Subcutaneous abdominal adipose tissue (tissue), 5 donors: Measurements from ENCODE around the gene FITM1.

Experiments used
- H3K27ac ChIP-seq: one replicate; pipeline ENCODE4 v1.7.0; 2013; ENCODE audit warnings: low read depth, mild to moderate bottlenecking, inconsistent platforms, low read length, moderate library complexity
- H3K27me3 ChIP-seq, 5 donors: one replicate each; pipeline ENCODE4 v1.7.0; 2013; ENCODE audit warnings: low read length in 5 of 5, inconsistent platforms in 1 of 5; ENCODE audit not compliant: control insufficient read depth in 5 of 5, insufficient read depth in 4 of 5
- H3K36me3 ChIP-seq, 5 donors: one replicate each; pipeline ENCODE4 v1.7.0; 2013; ENCODE audit warnings: low read length in 5 of 5; ENCODE audit not compliant: control insufficient read depth in 5 of 5, insufficient read depth in 5 of 5
- H3K4me1 ChIP-seq, 5 donors: one replicate each; pipeline ENCODE4 v1.7.0; 2013; ENCODE audit warnings: low read length in 5 of 5, mild to moderate bottlenecking in 3 of 5, moderate library complexity in 1 of 5; ENCODE audit not compliant: control insufficient read depth in 5 of 5, insufficient read depth in 5 of 5
- H3K4me3 ChIP-seq, 5 donors: one replicate each; pipeline ENCODE4 v1.7.0; 2013; ENCODE audit warnings: low read length in 5 of 5, low read depth in 1 of 5
- H3K9ac ChIP-seq, 5 donors: one replicate each; pipeline ENCODE4 v1.7.0; 2013; ENCODE audit warnings: low read length in 5 of 5, mild to moderate bottlenecking in 4 of 5, moderate library complexity in 3 of 5
- H3K9me3 ChIP-seq, 5 donors: one replicate each; pipeline ENCODE4 v1.7.0; 2013; ENCODE audit warnings: low read length in 5 of 5; ENCODE audit not compliant: control insufficient read depth in 5 of 5
- donor health status: healthy.
- donor health status: healthy.
- donor health status: healthy.
- donor health status: healthy.
- donor health status: healthy.

Gene FITM1

GRCh38 chr14:24116128-24116814, 14.2 kb upstream of the FITM1 start:
- peaks cover 0 to 42% (median 37%) of the 10 kb centered on the region in 5 donors for H3K36me3 ChIP-seq
- H3K9me3 ChIP-seq, result no peaks in the 10 kb centered on the region
- no peaks in the 10 kb centered on the region for H3K27me3 ChIP-seq
- peaks cover 4 to 33% (median 27%) of the 10 kb centered on the region in 5 donors for H3K4me1 ChIP-seq
- H3K27ac ChIP-seq, result no peak overlapping the region
- H3K4me3 ChIP-seq, result peak overlapping the region in 4 of 5 donors; percentile 22 to 96 (median 92)
- H3K9ac ChIP-seq, result peak overlapping the region in 1 of 5 donors; percentile 88

DNA sequence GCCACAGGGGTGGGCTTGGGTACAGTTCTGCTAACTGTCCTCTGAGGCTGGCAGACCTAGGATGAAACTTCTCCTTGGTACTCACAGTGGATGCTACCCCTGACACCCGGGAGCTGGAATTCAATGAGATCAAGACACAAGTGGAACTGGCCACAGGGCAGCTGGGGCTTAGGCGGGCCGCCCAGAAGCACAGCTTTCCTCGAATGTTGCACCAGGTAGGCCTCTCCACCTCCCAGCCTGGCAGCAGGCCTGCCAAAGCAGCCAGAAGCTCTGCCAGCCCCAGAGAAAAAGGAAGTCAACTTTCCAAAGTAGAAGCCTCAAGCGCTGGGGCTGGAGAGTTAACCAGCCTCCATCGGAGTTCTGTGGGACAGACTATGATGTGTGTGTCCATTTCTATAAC, 13.3 kb upstream of the FITM1 start:
- no peak overlapping the region for H3K27ac ChIP-seq
- H3K9me3 ChIP-seq, result no peaks in the 10 kb centered on the region
- H3K4me3 ChIP-seq, result no peak overlapping the region
- peaks cover 0 to 51% (median 44%) of the 10 kb centered on the region in 5 donors for H3K36me3 ChIP-seq
- H3K9ac ChIP-seq, result no peak overlapping the region
- peaks cover 4 to 33% (median 27%) of the 10 kb centered on the region in 5 donors for H3K4me1 ChIP-seq
- H3K27me3 ChIP-seq, result no peaks in the 10 kb centered on the region

DNA sequence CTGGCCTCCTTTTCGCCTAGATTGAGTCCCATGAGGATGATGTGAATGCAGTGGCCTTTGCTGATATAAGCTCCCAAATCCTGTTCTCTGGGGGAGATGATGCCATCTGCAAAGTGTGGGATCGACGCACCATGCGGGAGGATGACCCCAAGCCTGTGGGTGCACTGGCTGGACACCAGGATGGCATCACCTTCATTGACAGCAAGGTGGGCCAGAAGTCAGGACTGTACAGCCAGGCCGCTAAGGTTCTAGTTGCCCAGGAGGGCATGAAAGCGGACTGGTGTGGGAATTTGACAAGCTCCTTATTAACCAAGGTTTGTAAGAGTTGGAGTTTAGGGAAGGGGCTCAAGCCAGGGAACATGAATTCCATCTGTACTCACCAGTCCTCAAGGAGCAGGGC, 10.8 kb upstream of the FITM1 start:
- Histone ChIP-seq H3K9ac (no peak overlapping the region), H3K27me3 (no peaks in the 10 kb centered on the region), H3K36me3 (peaks cover 0 to 71% (median 64%) of the 10 kb centered on the region in 5 donors), H3K9me3 (no peaks in the 10 kb centered on the region), H3K4me1 (peaks cover 4 to 24% (median 16%) of the 10 kb centered on the region in 5 donors), H3K27ac (no peak overlapping the region), H3K4me3 (no peak overlapping the region)

- Histone ChIP-seq H3K27me3 (no peaks in the 10 kb centered on the region), H3K9ac (no peak overlapping the region), H3K36me3 (peaks cover 0 to 71% (median 64%) of the 10 kb centered on the region in 5 donors), H3K4me1 (peaks cover 0 to 12% (median 4%) of the 10 kb centered on the region in 5 donors), H3K9me3 (no peaks in the 10 kb centered on the region), H3K27ac (no peak overlapping the region), H3K4me3 (no peak overlapping the region)
Measured at GRCh38 chr14:24121210-24121609, 9.2 kb upstream of the FITM1 start.

- no peaks in the 10 kb centered on the region for H3K9me3 ChIP-seq
- H3K36me3 ChIP-seq, result peaks cover 0 to 65% (median 61%) of the 10 kb centered on the region in 5 donors
- H3K9ac ChIP-seq, result no peak overlapping the region
- H3K4me1 ChIP-seq, result peaks cover 0 to under 1% (median 0%) of the 10 kb centered on the region in 5 donors
- H3K27ac ChIP-seq, result no peak overlapping the region
- no peaks in the 10 kb centered on the region for H3K27me3 ChIP-seq
- no peak overlapping the region for H3K4me3 ChIP-seq
Measured at GRCh38 chr14:24122416-24122815, 8.0 kb upstream of the FITM1 start.

GRCh38 chr14:24122898-24123297, 7.6 kb upstream of the FITM1 start:
- no peaks in the 10 kb centered on the region for H3K4me1 ChIP-seq
- H3K4me3 ChIP-seq, result no peak overlapping the region
- no peaks in the 10 kb centered on the region for H3K9me3 ChIP-seq
- H3K27ac ChIP-seq, result no peak overlapping the region
- no peak overlapping the region for H3K9ac ChIP-seq
- H3K27me3 ChIP-seq, result no peaks in the 10 kb centered on the region
- H3K36me3 ChIP-seq, result peaks cover 0 to 61% (median 56%) of the 10 kb centered on the region in 5 donors

DNA sequence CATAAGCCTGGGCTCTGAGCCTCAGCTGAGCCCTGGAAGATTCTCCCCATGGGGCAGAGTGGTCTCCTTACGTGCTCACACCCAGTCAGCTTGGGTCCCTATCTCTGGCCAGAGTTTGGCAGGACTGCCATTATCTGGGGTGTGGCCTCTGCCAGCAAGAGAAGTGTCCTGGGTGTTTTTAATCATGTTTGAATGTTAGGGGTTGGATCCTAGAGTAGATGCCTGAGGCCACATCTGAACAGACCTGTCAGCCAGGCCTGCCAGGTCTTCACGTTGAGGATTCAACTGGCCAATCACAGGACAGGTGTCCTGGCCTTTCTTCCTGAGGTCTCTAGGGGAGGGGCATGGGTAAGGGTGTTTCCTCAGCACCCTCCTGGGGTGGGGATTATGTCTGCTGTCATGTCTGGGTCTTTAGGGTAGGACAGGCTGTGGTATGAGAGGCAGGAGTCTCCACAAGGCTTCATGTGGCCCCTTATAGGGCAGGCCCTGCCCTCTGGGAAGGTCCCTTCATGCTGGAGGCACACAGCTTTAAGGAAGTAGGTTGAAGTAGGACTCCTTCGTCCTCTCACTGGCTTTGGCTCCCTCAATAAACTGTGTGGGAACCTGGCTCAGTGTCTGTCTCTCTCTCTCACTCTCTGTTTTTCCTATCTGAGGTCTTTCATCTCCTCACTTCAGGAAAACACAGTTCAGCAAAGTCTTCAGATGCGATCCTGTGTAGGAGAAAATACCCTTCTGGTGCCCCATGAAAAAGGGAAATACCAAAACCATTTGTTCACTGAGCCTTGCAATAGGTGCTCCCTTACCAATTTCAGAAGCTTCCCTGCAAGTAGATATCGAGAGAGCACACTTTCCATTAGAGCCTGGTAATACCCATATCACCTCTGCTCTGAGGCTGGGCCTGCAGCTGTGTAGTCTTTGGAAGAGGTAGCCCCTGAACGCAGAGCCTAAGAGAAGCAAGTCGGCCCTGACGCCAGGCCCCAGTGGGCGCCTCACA, 6.7 kb upstream of the FITM1 start:
- H3K36me3 ChIP-seq, result peaks cover 0 to 52% (median 48%) of the 10 kb centered on the region in 5 donors

DNA sequence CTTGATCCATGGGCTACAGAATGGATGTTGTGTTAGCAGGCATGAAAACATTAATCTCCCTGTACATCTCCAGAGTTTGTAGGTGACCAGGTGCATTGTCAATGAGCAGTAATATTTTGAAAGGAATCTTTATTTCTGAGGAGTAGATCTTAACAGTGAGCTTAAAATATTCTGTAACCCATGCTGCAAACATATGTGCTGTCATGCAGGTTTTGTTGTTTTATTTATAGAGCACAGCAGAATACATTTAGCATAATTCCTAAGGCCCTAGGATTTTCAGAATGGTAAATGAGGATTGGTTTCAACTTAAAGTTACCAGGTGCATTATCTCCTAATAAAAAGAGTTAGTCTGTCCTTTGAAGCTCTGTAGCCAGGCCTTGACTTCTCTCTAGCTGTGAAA, 3.5 kb upstream of the FITM1 start:
- Histone ChIP-seq H3K27ac (no peak overlapping the region), H3K36me3 (peaks cover 0 to 22% (median 20%) of the 10 kb centered on the region in 5 donors), H3K9me3 (no peaks in the 10 kb centered on the region), H3K27me3 (no peaks in the 10 kb centered on the region), H3K4me3 (no peak overlapping the region), H3K4me1 (peaks cover under 1 to 15% (median 9%) of the 10 kb centered on the region in 5 donors), H3K9ac (no peak overlapping the region)

More for the DNA sequence above, 6.7 kb upstream of the FITM1 start:
- Histone ChIP-seq H3K9ac (no peak overlapping the region), H3K4me3 (no peak overlapping the region), H3K9me3 (no peaks in the 10 kb centered on the region), H3K4me1 (no peaks in the 10 kb centered on the region), H3K27ac (no peak overlapping the region), H3K27me3 (no peaks in the 10 kb centered on the region)

- Histone ChIP-seq H3K27me3 (no peaks in the 10 kb centered on the region), H3K4me3 (no peak overlapping the region)
Measured at GRCh38 chr14:24127673-24128072, 2.8 kb upstream of the FITM1 start.

More at GRCh38 chr14:24127673-24128072, 2.8 kb upstream of the FITM1 start:
- H3K4me1 ChIP-seq, result peaks cover 1 to 22% (median 9%) of the 10 kb centered on the region in 5 donors
- no peaks in the 10 kb centered on the region for H3K9me3 ChIP-seq
- H3K9ac ChIP-seq, result no peak overlapping the region
- H3K27ac ChIP-seq, result no peak overlapping the region
- H3K36me3 ChIP-seq, result peaks cover 0 to 17% (median 14%) of the 10 kb centered on the region in 5 donors
